Measurements from ENCODE around the gene BAG3. TPM values are rescaled to one million over a fixed set of nuclear protein-coding genes. Genes with fewer than 3 reads are reported as not detected.
A peak's percentile ranks its signal among the peaks of the same experiment; 100 is the strongest.

Gene BAG3
- total and polyA plus RNA-seq, 2 donors from 2014 or later = 42.0 to 54.9 TPM

DNA sequence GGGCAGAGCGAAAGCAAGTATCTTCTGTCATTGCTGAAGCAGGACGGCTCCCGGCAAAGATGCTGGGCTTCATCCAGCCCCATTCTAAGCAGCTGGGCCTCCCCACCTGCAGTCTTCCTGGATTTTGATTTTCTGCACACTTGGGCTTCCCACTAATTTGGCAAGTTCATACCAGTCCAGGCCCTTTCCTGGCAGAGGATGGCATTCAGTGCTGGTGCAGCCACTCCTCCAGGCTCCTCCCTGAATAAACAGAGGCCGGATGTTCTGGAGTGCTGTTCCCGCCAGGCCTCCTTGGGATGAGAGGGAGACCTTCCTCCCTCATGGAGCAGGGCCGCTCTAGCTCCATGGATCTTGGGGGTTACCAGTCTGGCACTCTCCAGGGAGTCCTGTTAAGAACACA is 3.4 kb downstream of the BAG3 start:
- H3K4me3 ChIP-seq (ENCODE audit: low read length in 3 of 3) = peak overlapping the region in 2 of 3 donors; percentile 91 to 92
- peak overlapping the region; percentile 79 to 100 for H3K27ac ChIP-seq (ENCODE audit: low read depth in 2 of 2, low read length in 2 of 2)
- H3K9ac ChIP-seq (ENCODE audit: low read length in 3 of 3) = peak overlapping the region in 1 of 3 donors; percentile 90
- no peaks in the 10 kb centered on the region for H3K9me3 ChIP-seq (ENCODE audit: control insufficient read depth in 2 of 3, insufficient read depth in 1 of 3, low read length in 3 of 3)
- peaks cover 0 to 12% (median 2%) of the 10 kb centered on the region in 3 donors for H3K36me3 ChIP-seq (ENCODE audit: control insufficient read depth in 2 of 3, insufficient read depth in 3 of 3, low read length in 3 of 3)
- no peaks in the 10 kb centered on the region for H3K27me3 ChIP-seq (ENCODE audit: control insufficient read depth, insufficient read depth, low read length)
- DNase-seq (peak; percentile 17 to 81 (median 32)), FAIRE-seq (no peak)
- TF ChIP-seq, protein P1, sequence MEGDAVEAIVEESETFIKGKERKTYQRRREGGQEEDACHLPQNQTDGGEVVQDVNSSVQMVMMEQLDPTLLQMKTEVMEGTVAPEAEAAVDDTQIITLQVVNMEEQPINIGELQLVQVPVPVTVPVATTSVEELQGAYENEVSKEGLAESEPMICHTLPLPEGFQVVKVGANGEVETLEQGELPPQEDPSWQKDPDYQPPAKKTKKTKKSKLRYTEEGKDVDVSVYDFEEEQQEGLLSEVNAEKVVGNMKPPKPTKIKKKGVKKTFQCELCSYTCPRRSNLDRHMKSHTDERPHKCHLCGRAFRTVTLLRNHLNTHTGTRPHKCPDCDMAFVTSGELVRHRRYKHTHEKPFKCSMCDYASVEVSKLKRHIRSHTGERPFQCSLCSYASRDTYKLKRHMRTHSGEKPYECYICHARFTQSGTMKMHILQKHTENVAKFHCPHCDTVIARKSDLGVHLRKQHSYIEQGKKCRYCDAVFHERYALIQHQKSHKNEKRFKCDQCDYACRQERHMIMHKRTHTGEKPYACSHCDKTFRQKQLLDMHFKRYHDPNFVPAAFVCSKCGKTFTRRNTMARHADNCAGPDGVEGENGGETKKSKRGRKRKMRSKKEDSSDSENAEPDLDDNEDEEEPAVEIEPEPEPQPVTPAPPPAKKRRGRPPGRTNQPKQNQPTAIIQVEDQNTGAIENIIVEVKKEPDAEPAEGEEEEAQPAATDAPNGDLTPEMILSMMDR (IDR thresholded peaks at IDR 0.05; ENCODE audit: borderline replicate concordance, extremely low read depth, insufficient read depth) = no peak
- intact Hi-C loops (cut with DNase I) = no loop called here
- peaks cover 7 to 49% (median 41%) of the 10 kb centered on the region in 3 donors for H3K4me1 ChIP-seq (ENCODE audit: control insufficient read depth in 2 of 3, insufficient read depth in 2 of 3, low read depth in 1 of 3, low read length in 3 of 3)

DNA sequence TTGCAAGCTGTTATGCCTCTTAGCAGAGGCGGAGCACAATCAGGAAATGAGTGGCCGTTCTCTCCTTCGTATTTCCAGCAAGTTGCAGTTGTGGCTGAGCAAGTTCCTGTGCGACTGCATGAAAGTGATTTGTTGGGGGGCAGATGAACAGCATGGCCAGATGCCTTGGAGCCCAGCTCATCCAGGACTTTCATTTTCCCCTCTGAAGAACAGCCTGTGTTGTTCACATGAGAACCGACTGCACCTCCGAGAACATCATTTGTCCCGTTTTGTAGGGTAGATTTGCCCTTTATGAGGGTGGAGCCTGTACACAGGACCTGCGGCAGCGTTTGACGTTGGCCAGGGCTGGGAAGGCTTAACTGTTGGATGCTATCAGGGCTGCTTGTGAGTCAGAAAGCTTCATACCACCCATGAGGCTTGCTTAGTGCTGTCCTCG is 4.4 kb downstream of the BAG3 start:
- Histone ChIP-seq H3K36me3 (ENCODE audit: control insufficient read depth in 2 of 3, insufficient read depth in 3 of 3, low read length in 3 of 3) (peaks cover 0 to 12% (median 2%) of the 10 kb centered on the region in 3 donors), H3K4me1 (ENCODE audit: control insufficient read depth in 2 of 3, insufficient read depth in 2 of 3, low read depth in 1 of 3, low read length in 3 of 3) (peaks cover 7 to 57% (median 43%) of the 10 kb centered on the region in 3 donors), H3K9ac (ENCODE audit: low read length in 3 of 3) (peak overlapping the region in 2 of 3 donors; percentile 27 to 70), H3K4me3 (ENCODE audit: low read length in 3 of 3) (peak overlapping the region in 2 of 3 donors; percentile 42 to 92), H3K27ac (ENCODE audit: low read depth in 2 of 2, low read length in 2 of 2) (peak overlapping the region; percentile 79 to 100), H3K27me3 (ENCODE audit: control insufficient read depth, insufficient read depth, low read length) (no peaks in the 10 kb centered on the region), H3K9me3 (ENCODE audit: control insufficient read depth in 2 of 3, insufficient read depth in 1 of 3, low read length in 3 of 3) (no peaks in the 10 kb centered on the region)
- DNase-seq = peak in 2 of 5 donors; percentile 25 to 67
- no peak for FAIRE-seq
- TF ChIP-seq, protein P1 (IDR thresholded peaks at IDR 0.05; ENCODE audit: borderline replicate concordance, extremely low read depth, insufficient read depth) = no peak
- intact Hi-C loops (cut with DNase I) = no loop called here

DNA sequence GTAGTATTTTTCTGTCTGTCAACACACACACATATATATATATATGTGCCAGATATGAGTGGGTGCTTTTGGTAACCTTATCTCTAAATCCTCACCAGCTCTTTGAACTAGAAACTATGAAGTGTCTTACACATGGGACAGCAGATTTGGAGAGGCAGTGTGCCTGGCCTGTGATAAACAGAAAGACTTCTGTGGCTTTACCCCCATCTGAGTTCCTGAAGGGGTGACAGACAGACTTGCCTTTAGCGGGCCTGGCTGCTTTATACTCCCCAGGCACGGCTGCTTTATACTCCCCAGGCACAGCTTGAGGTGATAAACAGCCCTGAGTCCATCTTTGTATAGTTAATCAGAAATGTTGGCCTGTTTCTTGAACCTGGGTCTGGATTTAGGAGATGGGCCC is 5.6 kb downstream of the BAG3 start:
- Histone ChIP-seq H3K9me3 (ENCODE audit: control insufficient read depth in 2 of 3, insufficient read depth in 1 of 3, low read length in 3 of 3) (no peaks in the 10 kb centered on the region), H3K27me3 (ENCODE audit: control insufficient read depth, insufficient read depth, low read length) (no peaks in the 10 kb centered on the region), H3K9ac (ENCODE audit: low read length in 3 of 3) (no peak overlapping the region), H3K27ac (ENCODE audit: low read depth in 2 of 2, low read length in 2 of 2) (peak overlapping the region; percentile 12 to 33), H3K36me3 (ENCODE audit: control insufficient read depth in 2 of 3, insufficient read depth in 3 of 3, low read length in 3 of 3) (peaks cover 0 to 12% (median 2%) of the 10 kb centered on the region in 3 donors), H3K4me3 (ENCODE audit: low read length in 3 of 3) (no peak overlapping the region), H3K4me1 (ENCODE audit: control insufficient read depth in 2 of 3, insufficient read depth in 2 of 3, low read depth in 1 of 3, low read length in 3 of 3) (peaks cover 7 to 61% (median 43%) of the 10 kb centered on the region in 3 donors)
- DNase-seq (peak in 1 of 5 donors; percentile 1), FAIRE-seq (no peak)
- TF ChIP-seq, protein P1 (IDR thresholded peaks at IDR 0.05; ENCODE audit: borderline replicate concordance, extremely low read depth, insufficient read depth) = no peak
- intact Hi-C loops (cut with DNase I) = no loop called here

All from kidney (tissue), 14 donors.